ENCODE measurements around the gene KCNT2. TPM values are rescaled to one million over a fixed set of nuclear protein-coding genes. Genes with fewer than 3 reads are reported as not detected.

KCNT2 gene
- total RNA-seq, 2 experiments from 2014 or later: not detected

DNA sequence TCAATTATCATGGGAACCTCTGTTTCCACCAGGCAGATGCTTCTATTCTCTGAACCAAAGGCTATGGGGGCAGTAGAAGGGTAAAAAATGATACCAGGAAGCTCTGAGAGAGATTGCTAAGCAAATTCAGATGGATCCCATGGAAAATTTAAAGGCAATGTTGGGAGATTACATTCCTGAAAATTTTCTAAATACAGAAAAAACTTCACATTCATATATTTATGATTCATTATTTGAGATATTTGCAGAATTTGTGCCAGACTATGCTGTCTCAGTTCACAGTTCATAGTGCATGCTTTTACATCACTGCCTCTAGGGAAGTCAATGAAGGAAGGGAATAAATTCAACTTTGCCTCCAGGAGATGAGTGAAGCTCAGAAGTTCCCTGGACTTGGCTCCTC lies 57.5 kb downstream of the KCNT2 start:
- Histone ChIP-seq H3K79me2 (ENCODE audit: insufficient read depth, low read depth, low read length) (no peaks in the 10 kb centered on the region), H3K4me1 (ENCODE audit: insufficient read depth, low read length, poor library complexity, severe bottlenecking) (no peaks in the 10 kb centered on the region), H3K4me3 (ENCODE audit: low read depth, low read length, poor library complexity, severe bottlenecking) (no peak overlapping the region), H3K4me2 (ENCODE audit: low read length) (no peak overlapping the region), H4K20me1 (ENCODE audit: insufficient read depth, low read length) (no peaks in the 10 kb centered on the region), H3K27ac (ENCODE audit: low read depth, low read length, poor library complexity, severe bottlenecking) (no peak overlapping the region), H2AFZ (ENCODE audit: low read length) (no peak overlapping the region), H3K9me3 (ENCODE audit: low read length) (no peaks in the 10 kb centered on the region), H3K36me3 (ENCODE audit: insufficient read depth, low read length) (no peaks in the 10 kb centered on the region), H3K9me2 (ENCODE audit: insufficient read depth, low read length) (no peaks in the 10 kb centered on the region)
- ChIA-PET POLR2A (no interaction called here), CTCF (ENCODE audit: unreplicated experiment) (no interaction called here)
- no peak for TF ChIP-seq CTCF (conservative IDR thresholded peaks at IDR 0.05; ENCODE audit: low read length)
- no peak for TF ChIP-seq EZH2phosphoT487 (IDR thresholded peaks at IDR 0.05; ENCODE audit: borderline replicate concordance, low read depth, low read length)
- no peak for DNase-seq (ENCODE audit: low spot score)
- BruUV-seq (replicated peaks): no TSS peak
- intact Hi-C loops (cut with micrococcal nuclease; ENCODE audit: unreplicated experiment): no loop called here

DNA sequence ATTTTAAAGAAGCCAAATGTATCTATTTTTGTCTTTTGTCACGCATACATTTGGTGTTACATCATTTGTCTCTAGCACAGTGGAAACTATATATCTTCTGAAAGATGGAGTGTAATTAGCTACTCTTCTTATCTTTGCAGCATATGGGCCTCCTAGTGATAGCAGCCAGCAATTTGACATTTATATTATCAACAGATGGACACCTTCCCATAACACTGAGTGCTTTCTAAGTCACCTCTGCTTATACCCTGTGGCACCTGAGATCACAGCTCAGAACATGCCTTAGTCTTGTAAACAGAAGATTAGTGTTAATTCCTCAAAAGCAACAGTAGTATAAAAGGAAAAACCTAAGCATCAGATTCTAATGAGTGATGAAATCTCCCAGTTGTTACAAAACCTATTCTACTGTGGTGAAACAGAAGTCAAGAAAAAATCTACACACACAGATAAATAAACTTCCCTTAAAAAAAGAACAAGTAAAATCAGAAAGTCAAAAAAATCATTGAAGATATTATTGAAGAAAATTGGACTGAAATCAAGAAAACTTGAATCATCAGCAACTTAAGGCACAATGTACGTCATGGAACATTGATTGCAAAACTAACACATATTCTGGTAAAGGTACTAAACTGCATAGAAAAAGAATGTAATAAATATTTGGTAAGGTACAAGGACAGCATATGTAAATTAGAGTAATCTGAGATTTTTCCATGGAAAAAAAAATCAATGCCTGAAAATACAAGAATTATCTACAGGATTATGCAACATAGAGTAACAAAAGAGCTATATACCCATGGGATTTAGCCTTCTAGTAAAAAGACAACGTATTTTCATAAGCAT lies 61.7 kb downstream of the KCNT2 start:
- H3K79me2 ChIP-seq (ENCODE audit: insufficient read depth, low read depth, low read length): no peaks in the 10 kb centered on the region
- H3K27ac ChIP-seq (ENCODE audit: low read depth, low read length, poor library complexity, severe bottlenecking): no peak overlapping the region
- H3K36me3 ChIP-seq (ENCODE audit: insufficient read depth, low read length): no peaks in the 10 kb centered on the region
- H3K9me3 ChIP-seq (ENCODE audit: low read length): no peaks in the 10 kb centered on the region
- TF ChIP-seq EZH2phosphoT487 (IDR thresholded peaks at IDR 0.05; ENCODE audit: borderline replicate concordance, low read depth, low read length) (no peak), CTCF (conservative IDR thresholded peaks at IDR 0.05; ENCODE audit: low read length) (no peak)
- ChIA-PET CTCF (ENCODE audit: unreplicated experiment) (no interaction called here), POLR2A (interaction anchor here (0.7 kb wide), 1 partner anchor 53 kb away, joined by 3 read pairs; no protein-coding TSS in a partner anchor)
- H4K20me1 ChIP-seq (ENCODE audit: insufficient read depth, low read length): no peaks in the 10 kb centered on the region
- no peak overlapping the region for H3K4me3 ChIP-seq (ENCODE audit: low read depth, low read length, poor library complexity, severe bottlenecking)
- H3K9me2 ChIP-seq (ENCODE audit: insufficient read depth, low read length): no peaks in the 10 kb centered on the region
- intact Hi-C loops (cut with micrococcal nuclease; ENCODE audit: unreplicated experiment): no loop called here
- H3K4me2 ChIP-seq (ENCODE audit: low read length): no peak overlapping the region
- DNase-seq (ENCODE audit: low spot score): no peak
- BruUV-seq (replicated peaks): no TSS peak
- H3K4me1 ChIP-seq (ENCODE audit: insufficient read depth, low read length, poor library complexity, severe bottlenecking): no peaks in the 10 kb centered on the region
- no peak overlapping the region for H2AFZ ChIP-seq (ENCODE audit: low read length)

- no peak for DNase-seq (ENCODE audit: low spot score)
- H3K79me2 ChIP-seq (ENCODE audit: insufficient read depth, low read depth, low read length): no peaks in the 10 kb centered on the region
- no peaks in the 10 kb centered on the region for H3K9me2 ChIP-seq (ENCODE audit: insufficient read depth, low read length)
- H3K4me2 ChIP-seq (ENCODE audit: low read length): no peak overlapping the region
- H3K27ac ChIP-seq (ENCODE audit: low read depth, low read length, poor library complexity, severe bottlenecking): no peak overlapping the region
- POLR2A ChIA-PET: no interaction called here
- intact Hi-C loops (cut with micrococcal nuclease; ENCODE audit: unreplicated experiment): no loop called here
- H3K9me3 ChIP-seq (ENCODE audit: low read length): no peaks in the 10 kb centered on the region
- H2AFZ ChIP-seq (ENCODE audit: low read length): no peak overlapping the region
- BruUV-seq (replicated peaks): no TSS peak
- CTCF ChIA-PET (ENCODE audit: unreplicated experiment): no interaction called here
- H4K20me1 ChIP-seq (ENCODE audit: insufficient read depth, low read length): no peaks in the 10 kb centered on the region
- no peaks in the 10 kb centered on the region for H3K4me1 ChIP-seq (ENCODE audit: insufficient read depth, low read length, poor library complexity, severe bottlenecking)
- H3K36me3 ChIP-seq (ENCODE audit: insufficient read depth, low read length): no peaks in the 10 kb centered on the region
- no peak for TF ChIP-seq CTCF (conservative IDR thresholded peaks at IDR 0.05; ENCODE audit: low read length)
- TF ChIP-seq EZH2phosphoT487 (IDR thresholded peaks at IDR 0.05; ENCODE audit: borderline replicate concordance, low read depth, low read length): no peak
- no peak overlapping the region for H3K4me3 ChIP-seq (ENCODE audit: low read depth, low read length, poor library complexity, severe bottlenecking)
Measured at GRCh38 chr1:196545222-196545621, 63.0 kb downstream of the KCNT2 start.
